ENCODE results near the gene MYOZ3. TPM values are rescaled to one million over a fixed set of nuclear protein-coding genes. Genes with fewer than 3 reads are reported as not detected.

The MYOZ3 gene
- total RNA-seq, 1 experiment from 2014 or later = 0.10 TPM

DNA sequence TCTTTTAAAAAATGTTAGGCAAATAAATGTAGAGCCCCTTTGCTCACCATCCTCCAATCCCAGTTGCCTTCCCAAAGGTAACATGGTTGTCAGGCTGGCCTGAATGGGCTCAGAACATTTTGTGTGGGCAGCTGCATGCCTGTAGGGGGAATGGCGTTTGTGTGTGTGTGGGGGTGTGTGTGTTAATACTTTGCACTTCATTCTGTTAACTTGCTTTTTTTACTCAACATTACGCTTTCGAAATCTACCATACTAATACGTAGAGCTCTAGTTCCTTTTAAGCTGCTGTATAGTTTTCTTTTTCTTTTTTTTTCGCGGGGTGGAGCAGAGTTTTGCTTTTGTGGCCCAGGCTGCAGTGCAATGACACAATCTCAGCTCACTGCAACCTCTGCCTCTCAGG is 14.0 kb downstream of the MYOZ3 start:
- ChIA-PET RAD21 (ENCODE audit: low non-redundant PET in 1 of 2, low total read pairs in 2 of 2, uncharacterized antibody in 2 of 2, unreplicated experiment in 2 of 2) (no interaction called here), CTCF (no interaction called here), POLR2A (no interaction called here)
- ATAC-seq (no peak), DNase-seq (ENCODE audit: low read depth, low spot score) (no peak)
- H2AFZ ChIP-seq (ENCODE audit: low read depth, low read length, poor library complexity, severe bottlenecking) = no peak overlapping the region
- no peaks in the 10 kb centered on the region for H3K36me3 ChIP-seq (ENCODE audit: control insufficient read depth in 1 of 2, insufficient read depth in 2 of 2, low read length in 2 of 2)
- H4K20me1 ChIP-seq (ENCODE audit: insufficient read depth) = no peaks in the 10 kb centered on the region
- H3K9ac ChIP-seq (ENCODE audit: low read length) = no peak overlapping the region
- peaks cover 0 to 12% of the 10 kb centered on the region in 2 experiments; a peak in 1 of 4 replicates for H3K4me1 ChIP-seq (ENCODE audit: control insufficient read depth in 1 of 2, insufficient read depth in 2 of 2, low read length in 2 of 2)
- no peak overlapping the region for H3K4me3 ChIP-seq (replicated peaks in 1 of 2; ENCODE audit: low read depth in 1 of 2, low read length in 2 of 2)
- H3K4me2 ChIP-seq (ENCODE audit: low read length) = no peak overlapping the region
- TF ChIP-seq EZH2 (IDR thresholded peaks at IDR 0.05) (no peak), CBX3 (IDR thresholded peaks at IDR 0.05; ENCODE audit: low read depth) (no peak), RAD21 (IDR thresholded peaks at IDR 0.05; ENCODE audit: low read depth) (no peak), FOSL1 (IDR thresholded peaks at IDR 0.05; ENCODE audit: low read depth) (no peak), ELF1 (IDR thresholded peaks at IDR 0.05; ENCODE audit: borderline replicate concordance, low read depth) (no peak)
- TF ChIP-seq, protein P1, sequence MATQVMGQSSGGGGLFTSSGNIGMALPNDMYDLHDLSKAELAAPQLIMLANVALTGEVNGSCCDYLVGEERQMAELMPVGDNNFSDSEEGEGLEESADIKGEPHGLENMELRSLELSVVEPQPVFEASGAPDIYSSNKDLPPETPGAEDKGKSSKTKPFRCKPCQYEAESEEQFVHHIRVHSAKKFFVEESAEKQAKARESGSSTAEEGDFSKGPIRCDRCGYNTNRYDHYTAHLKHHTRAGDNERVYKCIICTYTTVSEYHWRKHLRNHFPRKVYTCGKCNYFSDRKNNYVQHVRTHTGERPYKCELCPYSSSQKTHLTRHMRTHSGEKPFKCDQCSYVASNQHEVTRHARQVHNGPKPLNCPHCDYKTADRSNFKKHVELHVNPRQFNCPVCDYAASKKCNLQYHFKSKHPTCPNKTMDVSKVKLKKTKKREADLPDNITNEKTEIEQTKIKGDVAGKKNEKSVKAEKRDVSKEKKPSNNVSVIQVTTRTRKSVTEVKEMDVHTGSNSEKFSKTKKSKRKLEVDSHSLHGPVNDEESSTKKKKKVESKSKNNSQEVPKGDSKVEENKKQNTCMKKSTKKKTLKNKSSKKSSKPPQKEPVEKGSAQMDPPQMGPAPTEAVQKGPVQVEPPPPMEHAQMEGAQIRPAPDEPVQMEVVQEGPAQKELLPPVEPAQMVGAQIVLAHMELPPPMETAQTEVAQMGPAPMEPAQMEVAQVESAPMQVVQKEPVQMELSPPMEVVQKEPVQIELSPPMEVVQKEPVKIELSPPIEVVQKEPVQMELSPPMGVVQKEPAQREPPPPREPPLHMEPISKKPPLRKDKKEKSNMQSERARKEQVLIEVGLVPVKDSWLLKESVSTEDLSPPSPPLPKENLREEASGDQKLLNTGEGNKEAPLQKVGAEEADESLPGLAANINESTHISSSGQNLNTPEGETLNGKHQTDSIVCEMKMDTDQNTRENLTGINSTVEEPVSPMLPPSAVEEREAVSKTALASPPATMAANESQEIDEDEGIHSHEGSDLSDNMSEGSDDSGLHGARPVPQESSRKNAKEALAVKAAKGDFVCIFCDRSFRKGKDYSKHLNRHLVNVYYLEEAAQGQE (IDR thresholded peaks at IDR 0.05; ENCODE audit: low read depth) = no peak
- no peaks in the 10 kb centered on the region for H3K9me2 ChIP-seq (ENCODE audit: insufficient read depth)
- H3K79me2 ChIP-seq (ENCODE audit: insufficient read depth, low read length) = no peaks in the 10 kb centered on the region
- intact Hi-C loops (cut with micrococcal nuclease) = no loop called here
- H3K9me3 ChIP-seq (ENCODE audit: control insufficient read depth in 1 of 2, insufficient read depth in 1 of 2, low read depth in 1 of 2, low read length in 2 of 2) = no peaks in the 10 kb centered on the region
- H3K27me3 ChIP-seq (ENCODE audit: insufficient read depth, low read length) = no peaks in the 10 kb centered on the region
- no TSS peak for BruUV-seq (replicated peaks)
- H3K27ac ChIP-seq (ENCODE audit: low read depth, low read length) = no peak overlapping the region

DNA sequence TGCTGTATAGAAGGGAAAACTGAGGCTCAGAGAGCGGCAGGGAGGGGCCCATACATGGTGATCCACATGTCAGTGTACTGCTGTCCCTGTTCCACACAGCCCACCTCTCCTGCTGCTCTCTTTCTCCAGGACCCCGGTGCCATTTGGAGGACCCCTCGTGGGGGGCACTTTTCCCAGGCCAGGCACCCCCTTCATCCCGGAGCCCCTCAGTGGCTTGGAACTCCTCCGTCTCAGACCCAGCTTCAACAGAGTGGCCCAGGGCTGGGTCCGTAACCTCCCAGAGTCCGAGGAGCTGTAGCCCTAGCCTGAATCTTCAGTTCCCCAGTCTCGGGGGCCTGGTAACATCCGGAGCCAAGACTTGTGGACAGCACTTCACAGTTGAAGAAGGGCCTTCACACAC is 15.5 kb downstream of the MYOZ3 start:
- Histone ChIP-seq H3K79me2 (ENCODE audit: insufficient read depth, low read length) (no peaks in the 10 kb centered on the region), H3K9me3 (ENCODE audit: control insufficient read depth in 1 of 2, insufficient read depth in 1 of 2, low read depth in 1 of 2, low read length in 2 of 2) (no peaks in the 10 kb centered on the region), H3K36me3 (ENCODE audit: control insufficient read depth in 1 of 2, insufficient read depth in 2 of 2, low read length in 2 of 2) (no peaks in the 10 kb centered on the region), H3K27me3 (ENCODE audit: insufficient read depth, low read length) (no peaks in the 10 kb centered on the region), H2AFZ (ENCODE audit: low read depth, low read length, poor library complexity, severe bottlenecking) (no peak overlapping the region), H3K4me2 (ENCODE audit: low read length) (no peak overlapping the region), H4K20me1 (ENCODE audit: insufficient read depth) (no peaks in the 10 kb centered on the region), H3K4me1 (ENCODE audit: control insufficient read depth in 1 of 2, insufficient read depth in 2 of 2, low read length in 2 of 2) (peaks cover 0 to 12% of the 10 kb centered on the region in 2 experiments; a peak in 1 of 4 replicates), H3K4me3 (replicated peaks in 1 of 2; ENCODE audit: low read depth in 1 of 2, low read length in 2 of 2) (no peak overlapping the region), H3K27ac (ENCODE audit: low read depth, low read length) (no peak overlapping the region), H3K9me2 (ENCODE audit: insufficient read depth) (no peaks in the 10 kb centered on the region), H3K9ac (ENCODE audit: low read length) (no peak overlapping the region)
- no TSS peak for BruUV-seq (replicated peaks)
- intact Hi-C loops (cut with micrococcal nuclease) = no loop called here
- ChIA-PET CTCF (no interaction called here), POLR2A (no interaction called here), RAD21 (ENCODE audit: low non-redundant PET in 1 of 2, low total read pairs in 2 of 2, uncharacterized antibody in 2 of 2, unreplicated experiment in 2 of 2) (interaction anchor here in 1 of 2 experiments (0.7 kb wide), 1 partner anchor 69 kb away, joined by 4 read pairs; no protein-coding TSS in a partner anchor)
- ATAC-seq = no peak
- DNase-seq (ENCODE audit: low read depth, low spot score) = no peak
- TF ChIP-seq POLR2A (IDR thresholded peaks at IDR 0.05; ENCODE audit: borderline replicate concordance, extremely low read depth, insufficient read depth, insufficient read length) = no peak
- TF ChIP-seq EZH2 (IDR thresholded peaks at IDR 0.05) = no peak
- TF ChIP-seq EGR1 (IDR thresholded peaks at IDR 0.05; ENCODE audit: low read depth) = no peak
- no peak for TF ChIP-seq SRF (IDR thresholded peaks at IDR 0.05; ENCODE audit: low read depth)
- TF ChIP-seq FOSL1 (IDR thresholded peaks at IDR 0.05; ENCODE audit: low read depth) = no peak
- TF ChIP-seq, protein P1 (IDR thresholded peaks at IDR 0.05; ENCODE audit: low read depth) = no peak
- no peak for TF ChIP-seq RAD21 (IDR thresholded peaks at IDR 0.05; ENCODE audit: low read depth)
- no peak for TF ChIP-seq CEBPB (IDR thresholded peaks at IDR 0.05; ENCODE audit: low read depth)
- no peak for TF ChIP-seq SP1 (IDR thresholded peaks at IDR 0.05; ENCODE audit: low read depth)
- TF ChIP-seq ZNF274 (IDR thresholded peaks at IDR 0.05; ENCODE audit: low read depth, low read length) = no peak
- TF ChIP-seq YY1 (IDR thresholded peaks at IDR 0.05; ENCODE audit: extremely low read depth, insufficient replicate concordance, low read depth, low read length) = no peak
- TF ChIP-seq JUND (IDR thresholded peaks at IDR 0.05) = no peak
- TF ChIP-seq, protein P2, sequence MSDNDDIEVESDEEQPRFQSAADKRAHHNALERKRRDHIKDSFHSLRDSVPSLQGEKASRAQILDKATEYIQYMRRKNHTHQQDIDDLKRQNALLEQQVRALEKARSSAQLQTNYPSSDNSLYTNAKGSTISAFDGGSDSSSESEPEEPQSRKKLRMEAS (IDR thresholded peaks at IDR 0.05) = no peak

Data from HCT116 (cell line).